LoVo (cell line): ENCODE results near the gene HYAL2.

Experiments
- DNase-seq: peaks from one replicate; pipeline ENCODE4 v3.0.0-alpha.2; 2016; ENCODE audit warnings: low spot score

Gene HYAL2

DNA sequence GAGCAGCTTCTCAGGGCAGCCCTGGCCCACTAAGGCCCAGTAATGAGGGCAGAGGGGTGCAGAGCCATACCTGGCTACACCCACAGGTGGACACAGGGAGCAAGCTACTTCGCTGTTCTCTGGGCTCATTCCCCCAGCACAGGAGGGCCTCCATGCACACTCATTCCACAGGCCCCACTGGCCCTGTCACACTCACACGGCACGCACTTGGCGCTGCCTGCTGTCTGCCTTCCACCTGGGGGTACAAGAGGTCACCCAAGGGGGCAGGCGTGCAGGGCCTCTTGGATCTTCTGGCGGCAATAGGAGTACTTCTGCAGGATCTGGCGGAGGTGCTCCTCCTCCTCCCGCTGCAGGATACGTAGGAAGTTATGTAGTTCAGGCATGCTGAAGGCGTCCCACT lies 7.8 kb upstream of the HYAL2 start:
- DNase-seq: no peak

DNA sequence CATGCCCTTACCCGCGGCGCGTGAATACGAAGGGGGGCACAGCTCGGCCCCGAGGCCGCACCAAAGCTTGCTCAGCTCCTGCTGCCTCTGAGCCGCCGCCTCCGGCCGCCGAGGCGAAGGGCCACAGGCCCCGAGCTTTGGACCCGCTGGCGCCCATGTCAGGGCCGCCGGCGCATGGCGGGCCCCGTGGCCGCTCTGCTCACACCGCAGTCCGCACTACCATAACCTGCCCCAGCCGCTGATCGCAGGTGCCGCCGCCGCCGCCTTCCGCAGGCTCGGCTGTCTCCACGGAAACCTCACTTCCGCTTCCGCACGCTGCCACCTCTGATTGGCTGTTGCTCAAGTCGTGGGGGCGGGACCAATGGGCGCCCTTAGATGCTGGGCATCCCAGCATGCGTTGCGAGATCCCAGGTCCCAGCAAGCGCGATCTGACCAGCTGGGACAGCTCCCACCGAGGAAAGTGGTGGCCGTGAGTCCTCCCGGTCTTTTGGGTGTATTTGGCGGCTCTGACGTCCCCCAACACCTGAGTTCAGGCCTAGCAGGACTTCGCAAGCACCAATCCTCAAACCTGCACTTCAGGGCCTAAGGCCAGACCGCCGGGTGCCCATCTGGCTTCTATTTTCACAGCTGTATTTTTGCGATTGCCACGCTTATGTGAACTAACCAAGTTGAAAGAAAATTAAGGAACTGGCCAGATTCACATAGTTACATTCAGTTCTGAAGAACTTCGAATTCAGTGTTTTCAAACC lies 5.6 kb upstream of the HYAL2 start, which contains the start of gene TUSC2:
Gene TUSC2, minus strand, starts transcription at position 281 of the 749 bp plus-strand sequence. Its CDS starts 124 bp downstream, at position 157.
- DNase-seq: peak; percentile 97

DNA sequence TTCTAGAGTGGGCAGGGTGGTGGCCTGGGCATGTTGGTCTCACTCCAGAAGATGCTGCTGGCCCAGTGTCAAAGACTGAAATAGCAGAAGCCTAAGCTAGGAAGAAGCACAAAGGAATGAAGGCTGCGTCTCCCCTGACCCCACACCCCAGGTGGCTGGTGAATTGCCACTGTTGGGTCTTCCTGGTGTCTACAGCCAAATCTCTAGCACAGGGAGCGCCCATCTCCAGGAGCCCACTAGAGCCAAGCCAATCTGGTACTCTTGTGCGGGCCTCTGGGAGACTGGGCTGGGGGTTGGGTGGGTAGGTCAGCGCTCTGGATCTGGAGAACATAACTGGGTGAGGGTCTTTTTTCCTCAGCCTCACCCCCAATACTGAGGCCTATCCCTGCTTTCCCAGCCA lies 4.6 kb upstream of the HYAL2 start:
- DNase-seq: no peak

DNA sequence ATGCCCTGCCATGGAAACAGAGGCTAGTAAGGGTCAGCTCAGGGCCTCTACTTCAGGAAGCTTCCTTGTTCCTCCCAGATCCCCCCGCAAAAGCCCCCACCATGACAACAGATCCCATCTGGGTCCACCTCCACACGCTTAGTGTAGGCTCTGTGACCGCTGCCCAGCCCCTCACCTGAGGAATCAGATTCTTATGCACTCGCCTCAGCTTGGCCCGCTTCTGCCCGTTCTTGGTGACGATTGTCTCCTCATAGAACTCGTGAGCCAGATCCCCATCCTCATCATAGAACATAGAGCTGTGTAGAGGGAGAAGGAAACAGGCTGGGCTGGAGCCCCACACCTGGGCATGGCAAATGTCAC lies 3.6 kb upstream of the HYAL2 start:
- no peak for DNase-seq

DNA sequence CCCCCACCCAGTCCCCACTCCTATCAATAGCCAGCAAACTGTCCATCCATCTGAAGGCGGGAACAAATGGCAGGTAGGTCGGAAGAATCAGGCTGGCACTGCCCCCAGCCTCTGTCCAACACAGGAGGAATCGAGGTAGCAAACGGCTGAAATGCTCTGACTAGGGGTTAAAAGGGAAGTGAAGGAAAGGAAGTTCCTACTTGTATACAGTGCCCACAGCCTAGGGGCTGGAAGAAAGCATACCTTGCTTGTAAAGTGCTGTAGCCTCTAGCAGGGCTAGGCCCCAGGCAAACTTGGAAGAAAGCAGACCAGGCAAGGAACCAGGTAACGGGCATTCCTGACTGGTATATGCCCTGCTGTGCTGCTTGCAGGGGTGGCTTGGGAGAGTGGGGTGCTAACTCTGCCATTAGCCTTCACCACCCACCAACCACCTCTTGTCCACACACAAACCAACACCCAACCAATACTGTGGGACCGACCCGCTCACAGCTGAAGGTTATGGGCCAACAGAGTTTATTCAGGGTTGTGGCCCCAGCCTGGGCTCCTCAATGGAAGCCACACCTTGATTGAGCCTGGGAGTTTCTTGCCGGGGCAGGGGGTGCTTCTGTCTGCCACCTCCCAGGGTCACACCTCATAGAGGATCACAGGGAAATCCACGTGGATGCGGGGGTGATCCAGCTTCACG lies 3.1 kb upstream of the HYAL2 start:
- DNase-seq: no peak

DNA sequence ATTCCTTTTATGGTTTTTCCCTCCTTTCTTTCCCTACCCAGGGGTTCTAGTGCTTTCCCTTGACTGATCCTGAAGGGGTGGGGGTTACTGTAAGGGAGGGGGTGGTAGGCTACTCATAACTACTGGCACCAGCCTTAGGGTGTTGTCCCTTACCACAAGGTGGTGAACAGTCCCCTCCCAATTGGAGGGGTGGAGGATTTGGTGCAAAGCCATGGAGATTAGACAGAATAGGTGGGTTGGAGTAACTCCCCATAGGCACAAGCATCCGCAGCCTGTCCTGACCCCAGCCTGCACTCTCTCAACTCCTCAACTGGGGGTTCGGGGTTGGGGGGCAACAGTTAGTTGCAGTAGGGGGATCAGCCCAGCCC lies 2.6 kb upstream of the HYAL2 start:
- DNase-seq: no peak

DNA sequence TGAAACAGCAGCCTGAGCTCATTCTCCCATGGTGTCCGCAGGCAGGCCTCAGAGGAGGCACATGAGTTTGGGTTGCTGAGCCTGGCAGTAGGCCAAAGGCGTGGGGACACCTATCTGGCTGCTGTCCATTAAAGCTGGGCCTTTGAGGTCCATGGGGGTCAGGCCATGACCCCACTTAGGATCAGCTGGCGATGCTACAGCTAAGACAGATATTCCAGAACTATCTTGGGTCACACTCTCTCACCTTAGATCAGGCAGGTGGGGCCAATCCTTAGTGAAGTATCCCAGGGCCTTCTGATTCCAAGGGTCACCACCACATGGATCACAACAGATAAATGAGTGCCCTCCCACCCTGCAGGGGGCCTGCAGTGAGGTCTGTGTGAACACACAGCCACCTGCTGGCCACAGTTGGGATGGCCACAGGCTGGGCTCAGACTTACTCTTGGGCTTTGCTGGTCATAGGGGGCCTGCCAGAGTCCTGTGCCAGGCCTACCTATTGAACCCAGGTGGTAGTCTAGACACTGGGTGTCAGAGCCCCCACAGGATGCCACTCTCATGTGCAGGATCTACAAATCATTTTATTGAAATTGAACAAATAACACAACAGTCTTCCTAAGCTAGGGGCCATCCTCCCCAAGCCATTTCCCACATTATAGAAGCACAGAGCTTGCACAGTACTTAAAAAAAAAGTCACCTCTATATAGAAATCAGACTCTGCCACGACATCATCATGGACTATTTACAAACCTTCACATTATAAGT lies 2.0 kb upstream of the HYAL2 start:
- DNase-seq: peak; percentile 67

DNA sequence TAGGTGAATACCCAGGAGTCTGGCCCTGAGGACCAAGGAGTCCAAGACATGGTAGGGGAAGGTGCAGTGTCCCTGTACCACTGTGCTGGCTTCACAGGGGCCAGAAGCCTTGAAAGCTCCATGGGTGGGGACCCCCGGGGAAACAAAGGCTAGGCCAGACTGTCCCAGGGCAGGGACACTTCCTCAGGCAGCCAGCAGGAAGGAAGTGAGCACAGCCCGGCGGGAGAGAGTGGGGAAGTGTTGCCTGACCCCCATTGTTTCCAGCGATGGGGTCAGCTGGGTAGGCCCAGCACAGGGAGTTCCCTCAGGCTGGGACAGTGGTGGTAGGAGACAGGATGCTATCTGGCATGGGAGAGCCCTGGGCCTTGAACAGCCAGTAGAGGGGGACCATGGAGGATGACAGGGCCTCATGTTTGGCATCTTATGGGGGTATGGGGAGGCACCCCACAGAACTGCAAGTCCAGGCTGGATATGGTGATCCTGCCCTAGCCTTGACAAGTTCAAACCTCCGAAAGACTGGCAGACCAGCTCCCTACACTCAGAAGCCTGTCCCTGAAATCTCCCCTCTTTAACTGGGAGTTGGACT lies 1.2 kb upstream of the HYAL2 start:
- no peak for DNase-seq

DNA sequence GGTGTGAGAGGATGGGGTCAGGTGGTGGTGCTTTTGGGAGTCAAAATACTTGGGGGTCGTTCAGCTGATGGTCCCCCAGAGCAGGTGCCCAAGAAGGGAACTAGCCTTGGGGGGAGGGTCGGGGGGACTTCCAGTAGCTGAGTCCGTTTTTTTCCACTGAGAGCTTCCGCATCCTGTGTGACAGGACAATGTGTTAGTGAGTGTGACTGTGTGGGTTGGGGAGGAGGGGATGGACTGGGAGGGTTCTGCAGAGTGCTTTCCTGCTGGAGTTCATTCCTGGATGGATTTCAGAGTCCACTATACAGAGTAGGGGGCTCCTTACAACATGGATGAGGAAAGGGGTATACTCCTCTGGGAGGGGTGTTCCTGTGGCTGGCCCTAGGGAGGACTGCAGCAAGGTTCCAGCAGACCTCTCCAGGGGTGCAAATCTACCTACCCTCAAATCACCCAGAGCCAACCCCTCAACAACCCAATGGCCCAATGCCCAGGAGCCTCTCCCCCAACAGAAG lies 601 bp upstream of the HYAL2 start:
- DNase-seq: no peak

DNA sequence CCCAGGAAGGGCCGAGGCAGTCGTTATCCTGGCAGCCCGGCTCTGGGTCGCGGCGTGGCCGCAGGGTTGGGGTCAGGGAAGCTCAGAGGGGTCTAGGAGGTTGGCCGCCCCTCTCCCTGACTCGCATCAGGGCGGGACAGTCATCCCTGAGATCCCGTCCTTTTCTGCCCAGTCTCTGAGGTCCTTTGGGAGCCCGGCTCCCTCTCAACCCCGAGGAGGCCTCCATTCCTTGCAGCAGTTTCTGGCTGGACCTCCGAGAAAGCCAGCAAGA lies 495 bp downstream of the HYAL2 start:
- DNase-seq: no peak

DNA sequence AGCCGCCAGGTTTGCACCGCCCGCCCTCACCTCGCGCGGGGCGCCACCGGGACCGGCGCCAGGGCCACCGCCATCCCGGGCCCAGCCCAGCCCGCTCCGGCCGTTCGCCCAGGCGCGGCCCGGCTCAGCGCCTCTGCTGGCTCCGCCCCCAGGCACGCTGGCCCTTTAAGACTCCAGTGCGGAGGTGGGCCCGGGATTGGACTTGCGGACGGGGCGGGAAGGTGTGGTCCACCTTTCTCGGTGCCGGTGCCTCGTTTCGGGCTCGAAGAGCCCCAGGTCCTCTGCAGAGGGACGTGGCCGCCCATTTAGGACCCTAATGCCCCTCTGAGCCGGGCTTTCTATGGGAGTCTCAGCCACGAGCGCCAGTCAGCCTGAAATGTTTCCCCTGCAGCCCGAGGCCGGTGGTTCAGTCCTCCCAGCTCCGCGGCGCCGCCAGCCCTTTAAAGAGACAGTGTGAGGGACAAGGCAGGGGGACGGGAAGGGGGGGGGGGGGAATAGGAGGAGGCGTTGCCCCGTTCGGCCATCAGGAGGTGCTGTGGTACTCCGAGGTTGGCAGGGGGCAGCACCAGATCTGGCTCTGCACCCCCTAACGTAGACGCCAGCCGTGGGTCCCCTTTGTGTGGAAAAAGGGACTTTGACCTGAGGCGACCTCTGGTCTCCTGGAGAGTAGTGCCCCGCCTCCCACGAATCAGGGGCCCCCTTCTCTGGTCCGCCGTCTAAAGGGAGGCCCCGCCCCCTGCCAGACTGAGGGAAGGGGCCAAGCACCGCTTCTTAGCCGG lies 1.0 kb downstream of the HYAL2 start:
- peak; percentile 90 for DNase-seq

DNA sequence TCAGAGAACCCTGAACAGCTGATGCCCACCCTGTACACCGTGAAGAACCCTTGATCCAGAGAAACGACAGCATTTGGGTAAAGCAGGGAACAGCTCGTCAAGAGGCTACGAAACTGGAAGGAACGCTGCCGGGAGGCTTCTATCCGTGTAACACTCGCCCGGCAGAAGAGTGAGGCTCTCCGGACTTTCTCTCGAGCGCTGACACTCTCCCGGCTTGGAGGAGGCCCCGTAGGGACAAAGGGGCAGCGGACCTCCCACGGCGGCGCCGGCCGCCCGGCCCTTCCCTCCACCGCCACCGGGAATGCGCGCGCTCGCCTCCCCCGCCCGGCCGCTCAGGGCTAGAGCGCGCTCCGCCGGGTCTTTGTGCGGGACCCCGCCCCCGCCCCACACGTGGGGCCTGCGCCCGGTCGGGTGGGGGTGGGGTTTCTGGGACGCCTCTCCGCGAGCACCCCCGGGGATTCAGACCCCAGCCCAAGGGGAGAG lies 1.7 kb downstream of the HYAL2 start:
- peak; percentile 57 for DNase-seq

DNA sequence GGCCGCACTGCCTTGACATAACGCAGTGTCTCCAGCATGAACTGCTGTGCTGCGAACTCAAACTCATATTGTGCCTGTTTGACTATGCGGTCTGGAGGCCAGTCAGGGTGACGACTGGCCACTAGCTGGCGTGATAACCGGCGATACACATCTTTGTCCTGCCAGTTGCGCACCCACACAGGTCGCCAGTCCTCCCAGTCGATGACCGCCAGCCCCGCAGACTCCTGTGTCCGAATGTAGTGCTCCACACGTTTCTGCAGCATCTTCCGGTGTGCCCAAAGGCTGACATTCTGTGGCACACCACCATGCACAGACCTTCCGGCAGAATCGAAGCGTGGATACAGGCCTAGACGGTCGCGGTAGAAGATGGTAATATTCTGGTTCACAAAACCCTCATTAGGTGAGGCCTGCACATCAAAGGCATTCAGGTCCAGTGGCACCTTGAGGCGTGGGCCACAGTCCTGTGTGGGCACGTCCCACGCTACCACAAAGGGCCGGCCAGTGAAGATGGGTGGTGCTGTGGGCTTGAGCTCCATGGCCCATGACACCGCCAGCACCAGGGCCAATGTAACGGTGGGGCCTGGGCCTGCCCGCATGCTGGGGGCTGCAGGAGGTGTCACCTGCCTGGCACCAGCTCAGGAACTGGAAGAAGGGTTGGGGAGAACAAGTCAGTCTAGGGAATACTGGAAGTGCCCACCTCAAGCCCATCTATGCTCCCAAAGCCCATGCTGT lies 2.5 kb downstream of the HYAL2 start:
- DNase-seq: no peak

DNA sequence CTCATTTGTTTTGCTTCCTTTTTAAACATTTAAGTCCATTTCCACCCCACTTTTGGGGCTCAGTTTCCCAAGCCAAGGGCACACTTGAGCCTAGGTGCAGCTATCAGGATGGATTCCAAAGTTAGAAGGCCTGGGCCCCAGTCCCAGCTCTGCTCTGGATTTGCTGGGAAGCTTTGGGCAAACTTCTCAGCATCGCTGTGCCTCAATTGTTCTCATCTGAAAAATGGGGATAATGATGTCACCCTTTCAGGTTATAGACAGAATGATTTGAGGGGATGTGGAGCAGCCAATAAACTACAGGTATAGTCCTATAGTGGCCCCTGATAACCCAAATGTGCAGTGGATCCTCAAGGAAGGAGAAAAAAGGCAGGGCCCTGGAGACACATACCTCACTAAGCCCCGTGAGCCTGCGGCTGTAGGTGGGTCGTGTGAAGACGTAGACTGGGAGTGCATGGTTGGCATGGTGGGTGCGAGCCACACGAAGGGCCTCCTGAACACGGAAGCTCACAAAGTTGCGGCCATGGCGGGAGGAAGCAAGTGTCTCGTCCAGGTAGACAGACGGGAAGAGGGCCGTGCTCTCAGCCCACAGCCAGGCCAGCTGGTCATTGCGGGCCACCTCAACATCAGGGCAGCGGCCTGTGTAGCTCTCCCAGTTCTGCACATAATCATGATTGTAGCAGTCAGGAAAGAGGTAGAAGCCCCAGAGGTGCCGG lies 3.2 kb downstream of the HYAL2 start:
- DNase-seq: no peak

DNA sequence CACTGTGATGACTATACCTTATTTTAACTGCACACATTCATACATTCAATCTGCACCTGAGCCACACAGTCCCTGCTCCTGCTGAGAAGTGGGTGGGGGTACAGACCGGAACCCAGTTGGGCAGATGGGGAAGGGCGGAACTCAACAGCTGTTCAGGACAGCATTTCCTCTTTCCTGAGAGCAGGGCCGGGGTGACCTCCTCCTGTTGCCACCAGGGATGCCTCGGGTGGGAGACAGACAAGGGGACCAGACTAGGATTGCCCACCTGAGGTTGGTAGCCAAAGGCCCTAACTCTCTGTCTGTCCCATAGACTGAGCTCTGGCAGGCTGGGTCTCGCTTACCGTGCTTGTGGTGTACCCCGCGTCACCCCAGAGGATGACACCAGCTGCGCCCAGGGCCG lies 3.9 kb downstream of the HYAL2 start:
- no peak for DNase-seq

DNA sequence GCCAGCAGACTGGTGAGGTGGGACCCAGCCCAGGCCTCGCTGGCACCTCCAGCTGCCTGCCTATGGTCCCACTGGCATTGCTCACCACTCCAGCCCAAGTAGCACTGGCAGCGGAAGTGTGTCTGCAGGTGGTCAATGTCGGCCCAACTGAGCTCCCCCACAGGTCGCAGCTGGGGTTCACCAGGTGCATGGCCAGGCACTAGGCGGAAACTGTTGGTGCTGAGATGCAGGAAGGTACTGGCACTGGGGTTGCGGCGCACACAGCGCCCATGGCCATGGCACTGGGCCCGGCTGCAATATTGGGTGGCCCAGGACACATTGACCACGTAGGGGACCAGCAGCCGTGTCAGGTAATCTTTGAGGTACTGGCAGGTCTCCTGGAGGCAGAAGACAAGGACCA lies 4.4 kb downstream of the HYAL2 start:
- no peak for DNase-seq

DNA sequence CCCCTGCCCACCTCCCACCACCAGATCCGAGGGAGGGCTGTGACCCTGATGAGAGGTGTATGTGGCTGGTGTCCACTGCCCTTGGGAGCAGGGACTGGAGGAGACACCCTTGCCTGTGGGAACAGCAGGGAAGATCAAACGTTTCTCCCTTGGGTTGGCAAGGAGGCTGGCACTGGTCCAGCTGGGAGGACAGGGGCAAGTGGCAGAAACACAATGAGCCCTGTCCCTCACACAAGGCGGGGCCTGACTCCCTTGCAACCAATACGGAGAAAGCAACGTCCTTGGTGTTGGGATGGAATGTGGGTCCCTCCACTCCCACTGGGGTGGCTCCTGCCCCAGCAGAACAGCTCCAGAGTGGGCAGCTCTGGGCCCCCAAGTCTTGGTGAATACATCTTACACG lies 5.2 kb downstream of the HYAL2 start:
- peak; percentile 56 for DNase-seq

DNA sequence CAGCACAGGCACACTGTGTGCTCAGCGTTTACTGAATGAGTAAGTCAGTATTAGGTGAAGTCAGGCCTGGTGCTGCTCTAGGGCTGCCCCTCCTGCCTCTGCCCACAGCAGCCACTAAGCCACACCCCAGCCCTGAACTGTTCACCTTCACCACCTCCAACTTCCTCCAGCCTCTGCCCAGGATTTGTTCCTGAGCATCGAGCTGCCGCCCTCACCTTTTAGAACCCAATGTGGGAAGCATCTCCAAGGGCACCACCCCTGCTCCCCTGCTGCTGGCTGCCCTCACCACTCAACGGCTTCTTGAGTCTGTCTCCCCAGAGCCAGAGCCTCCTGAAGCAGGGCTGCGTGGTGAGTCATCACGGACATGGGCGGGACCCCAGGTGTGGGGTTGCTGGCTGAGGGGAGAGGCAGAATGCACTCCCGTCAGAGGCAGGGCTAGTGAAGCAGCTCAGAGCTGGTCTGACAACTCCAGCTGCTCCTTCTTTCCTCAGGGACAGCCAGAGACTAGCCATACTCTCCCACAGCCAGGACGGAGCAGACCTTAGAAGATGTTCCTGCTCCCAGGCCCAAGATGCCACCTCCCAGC lies 5.8 kb downstream of the HYAL2 start:
- peak; percentile 88 for DNase-seq

DNA sequence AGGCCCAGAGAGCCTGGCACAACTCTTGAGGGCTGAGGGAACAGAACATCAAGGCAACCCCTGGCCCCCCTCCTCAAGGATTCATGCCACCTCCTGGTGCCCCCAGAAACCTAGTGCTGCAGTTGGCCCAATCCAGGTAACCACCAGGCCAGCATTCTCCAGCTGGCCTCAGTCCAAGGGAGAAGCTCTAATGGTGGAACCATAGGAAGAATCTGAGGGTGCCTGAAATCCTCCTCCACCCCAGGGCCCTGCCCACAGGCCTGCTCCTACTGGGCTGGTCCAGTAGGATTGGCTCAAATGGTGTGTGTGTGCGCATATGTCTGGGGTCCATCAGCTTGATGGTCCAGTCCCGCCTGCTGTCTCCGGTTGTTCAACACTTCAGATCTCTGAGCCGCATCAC lies 7.7 kb downstream of the HYAL2 start:
- DNase-seq: no peak

DNA sequence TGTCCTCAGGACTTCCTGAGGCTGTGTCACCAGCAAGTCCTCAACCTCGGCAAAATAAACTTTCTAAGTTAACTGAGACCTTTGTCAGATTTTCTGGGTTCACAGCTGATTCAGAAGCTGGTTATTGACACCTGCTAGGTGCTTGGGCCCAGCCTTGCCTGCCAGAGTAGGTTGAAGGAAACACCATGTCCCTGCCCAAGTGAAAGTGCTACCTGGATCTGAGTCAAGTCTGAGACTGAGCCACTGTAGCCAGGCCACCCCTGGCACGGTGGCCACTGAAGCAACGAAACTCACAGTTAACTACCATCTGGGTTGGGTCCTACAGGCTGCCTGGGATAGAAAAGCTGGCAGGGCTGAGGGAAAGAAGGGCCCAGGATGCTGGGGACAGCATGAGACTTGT lies 8.2 kb downstream of the HYAL2 start:
- DNase-seq: no peak
